GM12891 (cell line): ENCODE measurements around the gene EEFSEC.

Source experiments
- POLR2A ChIP-seq: IDR thresholded peaks from 2 replicates; pipeline ENCODE4 v1.6.1; 2011; ENCODE audit warnings: low read depth, low read length, control low read depth
- SPI1 ChIP-seq: IDR thresholded peaks from 2 replicates; pipeline ENCODE4 v1.6.1; 2011; ENCODE audit warnings: low read depth, low read length, control low read depth

GRCh38 chr3:128112357-128112968, 40.8 kb upstream of the EEFSEC start:
- TF ChIP-seq POLR2A (no peak), SPI1 (peak; percentile 38; the same call in 1 of the 2 replicates)
